Calu3 (cell line): ENCODE data around the gene KRT33B. TPM values are rescaled to one million over a fixed set of nuclear protein-coding genes. Genes with fewer than 3 reads are reported as not detected.

Experiments used
- BruUV-seq: library from RNA; stranded (reverse); fragments of 400-500 nt; replicated peaks from 2 replicates; lab custom pipeline; 2021; lab: Mats Ljungman, UMichigan
- CTCF ChIA-PET: fragments of 300-600 bp; sonication (Branson Sonifier 250); formaldehyde crosslinking; loops from one replicate; lab custom pipeline; 2022; ENCODE audit warnings: antibody characterized with exemption; lab: Charles Lee
- DNase-seq: peaks from one replicate; pipeline ENCODE4 v3.0.0; 2022
- H3K27ac Mint-ChIP-seq: one replicate; pipeline ENCODE4 v1.8.0; 2022; ENCODE audit warnings: mixed read lengths; ENCODE audit not compliant: unreplicated experiment
- H3K27me3 Mint-ChIP-seq: one replicate; pipeline ENCODE4 v1.8.0; 2022; ENCODE audit warnings: mixed read lengths; ENCODE audit not compliant: unreplicated experiment
- H3K36me3 Mint-ChIP-seq: one replicate; pipeline ENCODE4 v1.8.0; 2022; ENCODE audit warnings: mild to moderate bottlenecking, moderate library complexity, mixed read lengths; ENCODE audit not compliant: insufficient read depth, unreplicated experiment
- H3K4me1 Mint-ChIP-seq: one replicate; pipeline ENCODE4 v1.8.0; 2022; ENCODE audit warnings: mild to moderate bottlenecking, low read depth, mixed read lengths; ENCODE audit not compliant: unreplicated experiment
- H3K4me3 Mint-ChIP-seq: one replicate; pipeline ENCODE4 v1.8.0; 2022; ENCODE audit warnings: mild to moderate bottlenecking, low read depth, moderate library complexity, mixed read lengths; ENCODE audit not compliant: unreplicated experiment
- H3K9me3 Mint-ChIP-seq: one replicate; pipeline ENCODE4 v1.8.0; 2022; ENCODE audit warnings: low read depth, mixed read lengths; ENCODE audit not compliant: unreplicated experiment
- CTCF ChIP-seq: fragments of 200-600 bp; IDR thresholded peaks from one replicate; pipeline ENCODE4 v1.8.0; 2022; ENCODE audit warnings: antibody characterized with exemption; ENCODE audit not compliant: unreplicated experiment
- intact Hi-C: fragments of 100-400 bp; cut with micrococcal nuclease; formaldehyde crosslinking; loops from one replicate; pipeline ENCODE4 v1.10.0; 2022; ENCODE audit not compliant: unreplicated experiment
- total RNA-seq: library from RNA; stranded (reverse); gene quantifications from 2 replicates; pipeline ENCODE4 v1.2.3, GENCODE V29; 2022

The KRT33B gene
- total RNA-seq, 1 experiment from 2014 or later, result not detected

GRCh38 chr17:41363881-41364280 is 5.7 kb downstream of the KRT33B start:
- no peak overlapping the region for H3K4me3 Mint-ChIP-seq
- H3K4me1 Mint-ChIP-seq, result peaks cover 41% of the 10 kb centered on the region
- intact Hi-C loops, result loop anchor here (5.0 kb wide), 1 partner anchor 38 kb away; no protein-coding TSS in a partner anchor
- TF ChIP-seq CTCF, result no peak
- CTCF ChIA-PET, result no interaction called here
- no peak overlapping the region for H3K27ac Mint-ChIP-seq
- no peaks in the 10 kb centered on the region for H3K9me3 Mint-ChIP-seq
- H3K27me3 Mint-ChIP-seq, result no peaks in the 10 kb centered on the region
- no peaks in the 10 kb centered on the region for H3K36me3 Mint-ChIP-seq
- BruUV-seq, result no TSS peak
- DNase-seq, result no peak

GRCh38 chr17:41360296-41360995 is 9.2 kb downstream of the KRT33B start:
- no TSS peak for BruUV-seq
- TF ChIP-seq CTCF, result no peak
- Mint-ChIP-seq H3K4me1 (peaks cover 41% of the 10 kb centered on the region), H3K27ac (peak overlapping the region; percentile 61), H3K9me3 (no peaks in the 10 kb centered on the region), H3K27me3 (no peaks in the 10 kb centered on the region), H3K4me3 (no peak overlapping the region), H3K36me3 (no peaks in the 10 kb centered on the region)
- peak; percentile 46 for DNase-seq
- CTCF ChIA-PET, result interaction anchor here (1.2 to 1.5 kb wide), 3 partner anchors 10 to 189 kb away, joined by 4 to 5 read pairs (median 4); no protein-coding TSS in a partner anchor
- intact Hi-C loops, result loop anchor here (5.0 kb wide), 1 partner anchor 42 kb away; no protein-coding TSS in a partner anchor

GRCh38 chr17:41354536-41354935 is 15.1 kb downstream of the KRT33B start:
- H3K27me3 Mint-ChIP-seq, result peaks cover 13% of the 10 kb centered on the region
- H3K36me3 Mint-ChIP-seq, result no peaks in the 10 kb centered on the region
- intact Hi-C loops, result no loop called here
- CTCF ChIA-PET, result interaction anchor here (0.5 to 0.7 kb wide), 3 partner anchors 187 to 1122 kb away, joined by 3 read pairs; no protein-coding TSS in a partner anchor
- no peak overlapping the region for H3K4me3 Mint-ChIP-seq
- no peak for DNase-seq
- H3K9me3 Mint-ChIP-seq, result peaks cover 3% of the 10 kb centered on the region
- BruUV-seq, result no TSS peak
- no peak overlapping the region for H3K27ac Mint-ChIP-seq
- TF ChIP-seq CTCF, result no peak
- H3K4me1 Mint-ChIP-seq, result peaks cover 2% of the 10 kb centered on the region

GRCh38 chr17:41352597-41353366 is 16.8 kb downstream of the KRT33B start:
- DNase-seq, result no peak
- Mint-ChIP-seq H3K4me3 (no peak overlapping the region), H3K27me3 (peaks cover 13% of the 10 kb centered on the region), H3K27ac (no peak overlapping the region), H3K4me1 (peaks cover 6% of the 10 kb centered on the region), H3K9me3 (peaks cover 3% of the 10 kb centered on the region), H3K36me3 (no peaks in the 10 kb centered on the region)
- intact Hi-C loops, result no loop called here
- BruUV-seq, result no TSS peak
- CTCF ChIA-PET, result no interaction called here
- TF ChIP-seq CTCF, result no peak
